ENCODE data around the gene SKI.

SKI gene

GRCh38 chr1:2228157-2228594 is at the start of gene SKI:
SKI (plus strand) TSS chr1:2228319; CDS start chr1:2228767, 448 bp downstream.
- DNase-seq (ENCODE audit: insufficient read length, low spot score) (no peak), FAIRE-seq (no peak)

GRCh38 chr1:2178875-2179274 is 49.2 kb upstream of the SKI start:
- FAIRE-seq (no peak), DNase-seq (ENCODE audit: insufficient read length, low spot score) (no peak)

DNA sequence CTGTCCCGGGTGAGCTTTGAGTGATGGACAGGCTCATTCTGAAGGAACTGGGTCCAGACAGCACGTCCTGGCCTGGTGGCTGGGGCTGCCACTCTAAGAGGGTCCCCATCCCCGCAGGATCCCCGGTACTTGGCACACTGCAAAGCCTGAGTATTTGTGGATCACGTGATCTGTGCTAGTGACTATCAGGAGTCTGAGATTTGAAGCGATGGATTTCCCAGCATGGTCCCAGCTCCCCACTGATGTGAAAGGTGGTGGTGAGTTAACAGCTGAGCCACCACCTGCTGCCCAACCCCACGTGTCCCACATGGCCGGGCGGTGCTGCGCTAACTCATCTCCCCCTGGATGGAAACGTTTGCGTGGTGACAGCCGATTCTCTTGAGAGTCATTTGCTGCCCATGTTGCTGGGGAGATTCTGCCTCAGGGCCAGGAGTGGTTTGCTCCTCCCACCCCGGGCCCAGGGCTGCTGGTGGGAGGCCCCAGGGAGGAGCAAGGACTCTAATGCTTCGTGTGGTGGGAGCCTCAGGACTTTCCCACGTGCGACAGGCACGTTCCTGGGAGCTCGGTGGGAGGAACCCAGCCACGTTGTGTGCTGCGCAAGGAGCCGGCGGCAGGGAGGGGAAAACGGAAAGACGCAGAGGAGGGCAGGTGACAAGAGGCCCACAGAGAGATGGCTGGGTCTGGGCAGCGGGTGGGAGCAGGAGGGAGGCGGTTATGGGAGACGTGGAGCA is 48.7 kb upstream of the SKI start:
- FAIRE-seq, result no peak
- DNase-seq (ENCODE audit: insufficient read length, low spot score), result no peak

- peak; percentile 65 for FAIRE-seq
- DNase-seq (ENCODE audit: insufficient read length, low spot score), result no peak
Observed at GRCh38 chr1:2180297-2181245, 47.5 kb upstream of the SKI start.

- DNase-seq (ENCODE audit: insufficient read length, low spot score) (no peak), FAIRE-seq (no peak)
Observed at GRCh38 chr1:2181271-2181670, 46.8 kb upstream of the SKI start.

- no peak for DNase-seq (ENCODE audit: insufficient read length, low spot score)
- no peak for FAIRE-seq
Observed at GRCh38 chr1:2181752-2182151, 46.4 kb upstream of the SKI start.

DNA sequence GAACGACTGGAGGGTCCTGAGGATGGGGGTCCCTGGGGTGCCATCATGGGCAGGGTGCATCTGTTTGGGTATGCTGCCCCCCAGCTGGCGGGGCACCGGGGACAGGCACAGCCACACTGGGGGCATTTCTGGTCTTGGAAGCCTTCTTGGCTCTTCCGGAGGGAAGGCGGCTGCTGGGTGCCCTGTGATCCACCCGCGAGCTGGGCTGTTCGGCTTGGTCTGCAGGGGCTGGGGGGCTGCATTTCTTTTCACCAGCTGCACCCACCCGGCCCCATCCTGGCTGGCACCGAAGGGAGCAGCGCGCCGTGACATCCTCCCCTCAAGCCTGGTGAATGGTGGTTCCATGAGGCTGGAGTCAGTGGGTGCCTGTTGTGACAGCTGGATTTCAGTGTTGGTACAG is 45.7 kb upstream of the SKI start:
- FAIRE-seq, result no peak
- DNase-seq (ENCODE audit: insufficient read length, low spot score), result no peak

DNA sequence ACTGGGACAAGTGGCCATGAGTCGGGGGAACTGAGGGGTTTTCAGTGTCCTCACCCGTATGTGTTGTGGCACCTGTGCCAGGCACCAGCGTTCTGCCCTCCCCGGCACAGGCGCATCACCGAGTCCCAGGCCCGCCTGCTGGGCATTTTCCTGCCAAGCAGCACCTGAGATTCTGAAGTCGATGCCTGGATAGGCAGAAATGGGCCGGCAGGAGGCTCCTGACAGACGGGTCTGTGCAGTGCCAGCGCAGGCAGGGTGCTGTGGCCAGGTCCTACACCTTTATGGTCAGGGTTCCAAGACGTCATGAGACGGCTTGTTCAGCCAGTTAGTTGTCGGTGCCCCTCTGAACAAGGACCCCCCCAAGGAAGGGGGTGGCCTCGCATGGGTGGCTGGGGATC is 44.2 kb upstream of the SKI start:
- no peak for DNase-seq (ENCODE audit: insufficient read length, low spot score)
- FAIRE-seq, result no peak

DNA sequence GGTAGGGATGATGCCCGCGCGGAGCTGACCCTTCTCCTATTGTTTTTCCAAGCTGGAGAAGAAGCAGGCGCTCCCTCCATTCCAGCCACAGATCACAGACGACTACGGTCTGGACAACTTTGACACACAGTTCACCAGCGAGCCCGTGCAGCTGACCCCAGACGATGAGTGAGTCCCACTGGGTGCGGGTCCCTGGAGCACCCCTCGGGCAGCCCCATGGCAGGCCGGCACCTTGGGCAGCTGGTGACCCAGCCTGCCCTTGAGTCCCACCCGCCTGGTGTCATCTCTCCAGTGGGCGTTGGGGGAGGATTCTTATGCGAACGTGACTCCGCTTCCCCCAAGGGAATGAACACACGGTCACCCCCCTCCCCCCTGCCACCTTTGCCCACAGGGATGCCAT is 43.6 kb upstream of the SKI start:
- DNase-seq (ENCODE audit: insufficient read length, low spot score) (no peak), FAIRE-seq (no peak)

DNA sequence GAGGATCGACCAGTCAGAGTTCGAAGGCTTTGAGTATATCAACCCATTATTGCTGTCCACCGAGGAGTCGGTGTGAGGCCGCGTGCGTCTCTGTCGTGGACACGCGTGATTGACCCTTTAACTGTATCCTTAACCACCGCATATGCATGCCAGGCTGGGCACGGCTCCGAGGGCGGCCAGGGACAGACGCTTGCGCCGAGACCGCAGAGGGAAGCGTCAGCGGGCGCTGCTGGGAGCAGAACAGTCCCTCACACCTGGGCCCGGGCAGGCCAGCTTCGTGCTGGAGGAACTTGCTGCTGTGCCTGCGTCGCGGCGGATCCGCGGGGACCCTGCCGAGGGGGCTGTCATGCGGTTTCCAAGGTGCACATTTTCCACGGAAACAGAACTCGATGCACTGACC is 43.2 kb upstream of the SKI start:
- DNase-seq (ENCODE audit: insufficient read length, low spot score), result no peak
- FAIRE-seq, result no peak

- no peak for DNase-seq (ENCODE audit: insufficient read length, low spot score)
- no peak for FAIRE-seq
Observed at GRCh38 chr1:2185880-2186855, 42.0 kb upstream of the SKI start.

- FAIRE-seq (no peak), DNase-seq (ENCODE audit: insufficient read length, low spot score) (no peak)
Observed at GRCh38 chr1:2186901-2187300, 41.2 kb upstream of the SKI start.

DNA sequence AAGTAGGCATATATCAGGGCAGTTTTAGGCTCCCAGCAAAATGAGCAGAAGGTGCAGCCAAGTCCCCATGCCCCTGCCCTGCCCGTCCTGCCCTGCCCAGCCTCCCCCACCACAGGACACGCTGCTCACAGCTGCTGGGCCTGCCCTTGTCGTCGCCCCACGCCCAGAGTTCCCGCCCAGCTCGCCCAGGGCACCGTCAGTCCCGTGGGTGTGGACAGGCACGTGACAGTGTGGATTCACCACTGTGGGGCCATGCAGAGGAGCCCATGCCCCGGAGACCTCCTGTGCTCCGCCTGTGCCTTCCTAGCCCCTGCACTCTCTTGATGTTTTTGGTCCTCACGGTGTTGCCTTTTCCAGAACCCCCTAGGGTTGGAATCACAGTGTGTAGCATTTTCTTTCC is 40.5 kb upstream of the SKI start:
- DNase-seq (ENCODE audit: insufficient read length, low spot score) (no peak), FAIRE-seq (no peak)

- no peak for FAIRE-seq
Observed at GRCh38 chr1:2188336-2188735, 39.8 kb upstream of the SKI start.

GRCh38 chr1:2189459-2190425 is 38.4 kb upstream of the SKI start:
- FAIRE-seq (peak; percentile 16), DNase-seq (ENCODE audit: insufficient read length, low spot score) (peak; percentile 63)

More at GRCh38 chr1:2188336-2188735, 39.8 kb upstream of the SKI start:
- no peak for DNase-seq (ENCODE audit: insufficient read length, low spot score)

GRCh38 chr1:2190491-2190976 is 37.6 kb upstream of the SKI start:
- no peak for FAIRE-seq
- no peak for DNase-seq (ENCODE audit: insufficient read length, low spot score)

GRCh38 chr1:2192031-2192995 is 35.8 kb upstream of the SKI start:
- DNase-seq (ENCODE audit: insufficient read length, low spot score), result no peak
- FAIRE-seq, result no peak
